Activated CD4-positive, alpha-beta T cell treated with anti-CD3 and anti-CD28 coated beads, Interleukin-2, amount 50 U/mL, for 24 hours (primary cell): ENCODE measurements around the gene CAPN6.

Experiments used
- DNase-seq, 2 donors: peaks; one replicate each; pipeline ENCODE4 v3.0.0-alpha.2; 2020; ENCODE audit warnings: low read depth in 1 of 2, low spot score in 1 of 2

The CAPN6 gene, protein sequence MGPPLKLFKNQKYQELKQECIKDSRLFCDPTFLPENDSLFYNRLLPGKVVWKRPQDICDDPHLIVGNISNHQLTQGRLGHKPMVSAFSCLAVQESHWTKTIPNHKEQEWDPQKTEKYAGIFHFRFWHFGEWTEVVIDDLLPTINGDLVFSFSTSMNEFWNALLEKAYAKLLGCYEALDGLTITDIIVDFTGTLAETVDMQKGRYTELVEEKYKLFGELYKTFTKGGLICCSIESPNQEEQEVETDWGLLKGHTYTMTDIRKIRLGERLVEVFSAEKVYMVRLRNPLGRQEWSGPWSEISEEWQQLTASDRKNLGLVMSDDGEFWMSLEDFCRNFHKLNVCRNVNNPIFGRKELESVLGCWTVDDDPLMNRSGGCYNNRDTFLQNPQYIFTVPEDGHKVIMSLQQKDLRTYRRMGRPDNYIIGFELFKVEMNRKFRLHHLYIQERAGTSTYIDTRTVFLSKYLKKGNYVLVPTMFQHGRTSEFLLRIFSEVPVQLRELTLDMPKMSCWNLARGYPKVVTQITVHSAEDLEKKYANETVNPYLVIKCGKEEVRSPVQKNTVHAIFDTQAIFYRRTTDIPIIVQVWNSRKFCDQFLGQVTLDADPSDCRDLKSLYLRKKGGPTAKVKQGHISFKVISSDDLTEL

GRCh38 chrX:111270339-111270738 lies at the start of gene CAPN6:
TSS of gene CAPN6 (minus strand) at chrX:111270483. CDS start at chrX:111263936, 6,547 bp downstream.
- DNase-seq, result no peak

GRCh38 chrX:111319451-111319850 lies 49.2 kb upstream of the CAPN6 start:
- no peak for DNase-seq

GRCh38 chrX:111318901-111319300 lies 48.6 kb upstream of the CAPN6 start:
- DNase-seq, result no peak

DNA sequence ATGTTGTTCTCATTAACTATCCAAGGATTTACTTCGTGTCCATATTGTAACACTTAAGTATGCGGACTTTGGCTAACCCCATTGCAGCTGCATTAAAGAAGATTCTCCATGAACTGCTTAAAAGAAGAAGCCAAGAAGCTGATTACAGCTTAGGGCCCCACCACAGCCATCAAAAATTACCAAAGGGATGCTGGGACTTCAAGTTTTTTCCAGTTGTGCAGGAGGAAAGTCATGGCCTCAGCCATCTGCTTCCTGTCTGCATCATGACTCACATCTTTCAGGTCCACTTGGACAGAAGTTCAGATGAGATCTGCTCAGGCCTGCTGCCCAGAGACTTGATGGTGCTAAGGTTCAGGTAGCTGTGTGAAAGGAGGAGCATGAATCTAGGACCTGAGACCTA lies 38.8 kb upstream of the CAPN6 start:
- no peak for DNase-seq

DNA sequence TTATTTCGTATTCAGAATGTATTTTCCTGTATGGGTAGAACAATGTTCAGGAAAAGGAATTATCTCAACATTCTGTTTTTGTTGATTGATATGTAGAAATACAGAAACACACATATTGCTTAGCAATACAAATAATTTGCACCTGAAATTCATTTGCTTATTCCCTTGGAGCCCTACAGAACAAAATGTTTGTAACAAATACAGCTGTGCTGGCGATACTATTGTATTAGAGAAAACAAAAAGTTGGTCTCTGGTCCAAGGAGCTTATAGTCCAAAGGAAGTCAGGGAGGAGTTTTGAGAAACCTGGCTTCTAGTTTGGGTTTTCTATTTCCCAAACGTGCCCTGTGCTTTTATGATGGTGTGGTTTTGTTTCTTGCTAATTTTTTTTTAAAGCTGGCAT lies 37.8 kb upstream of the CAPN6 start:
- no peak for DNase-seq

GRCh38 chrX:111302284-111302683 lies 32.0 kb upstream of the CAPN6 start:
- no peak for DNase-seq

DNA sequence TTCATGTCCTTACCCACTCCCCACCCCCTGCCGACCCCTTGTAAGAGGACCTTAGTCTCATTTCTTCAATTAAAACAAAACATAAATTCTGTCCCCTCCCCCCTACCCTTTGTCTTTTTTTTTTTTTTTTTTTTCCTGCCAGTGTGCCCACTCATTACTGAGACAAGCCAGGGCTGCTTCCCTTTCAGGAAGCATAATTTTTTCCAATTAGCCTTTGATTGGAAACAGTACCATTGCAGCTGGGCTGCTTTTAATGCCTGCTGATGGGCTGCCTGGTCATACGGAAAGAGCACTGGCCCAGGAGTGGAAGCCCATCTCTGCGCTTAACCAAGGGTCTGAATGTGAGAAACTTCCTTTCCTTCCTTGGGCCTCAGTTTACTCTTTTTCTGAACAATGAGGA lies 18.6 kb upstream of the CAPN6 start:
- DNase-seq, result no peak

DNA sequence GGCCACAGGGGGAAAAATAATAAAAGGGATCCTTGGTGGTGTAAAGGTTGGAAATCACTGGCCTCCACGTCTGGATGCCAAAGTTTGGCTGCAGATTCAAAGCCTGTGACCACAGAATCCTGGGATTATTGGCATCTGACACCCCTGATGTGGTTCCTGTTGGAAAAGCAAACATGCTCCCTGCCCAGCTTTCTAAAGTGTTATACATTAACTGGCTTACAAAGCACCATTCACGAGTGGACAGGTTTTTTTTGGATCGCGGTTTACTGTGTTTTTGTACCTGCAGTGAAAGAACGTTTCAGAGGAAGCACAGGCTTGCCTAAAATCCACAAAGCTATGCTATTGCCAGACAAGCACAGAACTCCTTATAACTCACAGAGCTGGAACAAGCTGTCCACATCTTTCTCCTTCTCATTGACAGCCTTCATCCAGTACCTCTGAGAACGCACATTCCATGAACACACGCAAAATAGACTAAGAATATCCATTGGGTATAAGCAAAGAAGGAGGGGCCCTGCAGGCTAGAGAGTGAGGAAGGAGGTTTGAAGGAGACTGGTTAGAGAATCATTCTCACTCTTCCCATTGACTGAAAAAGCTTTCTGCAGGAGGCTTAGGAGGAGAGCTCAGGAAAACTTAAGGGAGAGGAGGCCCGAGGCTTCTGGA lies 14.5 kb upstream of the CAPN6 start:
- DNase-seq, result no peak

DNA sequence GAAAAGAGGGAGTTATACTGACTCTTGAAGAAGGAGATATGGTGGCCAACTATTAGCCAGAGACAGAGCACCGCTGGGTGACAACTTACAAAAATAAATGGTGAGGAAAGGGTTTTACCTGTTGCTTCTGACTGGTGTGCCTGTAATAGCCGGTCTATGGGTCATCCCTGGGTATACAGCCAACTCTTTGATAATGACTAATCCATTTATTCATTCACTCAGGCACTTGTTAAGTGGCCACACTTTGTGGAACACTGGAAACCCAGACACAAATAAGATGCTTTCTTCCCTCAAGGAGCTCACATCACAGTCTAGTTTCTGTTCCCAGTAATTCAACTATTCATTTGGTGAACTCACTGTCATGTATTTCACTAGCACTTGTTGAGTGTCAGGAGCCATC lies 13.2 kb upstream of the CAPN6 start:
- DNase-seq, result no peak

DNA sequence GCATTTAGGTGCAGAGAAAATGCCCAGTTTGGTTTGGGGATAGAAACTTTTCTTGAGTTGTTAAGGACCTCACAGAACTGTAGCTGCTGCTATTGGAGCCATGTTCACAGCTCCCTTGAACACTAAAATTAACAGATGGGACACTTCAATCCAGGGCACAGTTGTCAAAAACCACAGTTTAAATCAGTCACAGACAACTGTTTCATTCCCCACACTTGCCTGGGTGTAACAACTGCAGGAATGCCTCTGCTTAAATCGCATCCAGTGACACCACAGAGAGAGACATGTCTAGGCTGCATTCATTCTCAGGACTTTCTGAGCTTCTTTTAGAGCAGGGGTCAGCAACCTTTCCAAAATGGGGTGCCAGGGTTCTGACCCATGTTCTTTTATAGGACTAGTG lies 12.7 kb upstream of the CAPN6 start:
- DNase-seq, result no peak

- DNase-seq, result no peak
Observed at GRCh38 chrX:111282139-111282538, 11.9 kb upstream of the CAPN6 start.

GRCh38 chrX:111268506-111268905 lies 1.8 kb downstream of the CAPN6 start:
- DNase-seq, result no peak

DNA sequence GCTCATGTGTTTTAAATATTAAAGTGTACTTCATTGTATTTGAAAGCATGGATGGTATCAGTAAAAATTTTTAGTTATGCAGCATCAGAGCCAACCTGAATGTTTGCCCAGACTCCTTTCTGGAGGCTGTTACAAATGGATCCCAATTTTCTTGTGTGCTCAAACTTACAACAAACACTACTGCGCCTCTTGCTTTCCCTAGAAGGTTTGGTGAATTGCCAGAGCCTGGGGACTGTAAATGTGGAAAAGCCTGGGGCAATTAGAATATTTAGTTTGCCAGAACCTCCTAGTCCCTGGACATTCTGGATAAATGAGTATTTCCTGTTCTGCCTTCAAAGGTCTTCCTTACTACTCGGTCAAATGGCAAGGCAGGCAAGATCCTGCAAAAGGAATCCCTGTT lies 4.8 kb downstream of the CAPN6 start:
- no peak for DNase-seq

DNA sequence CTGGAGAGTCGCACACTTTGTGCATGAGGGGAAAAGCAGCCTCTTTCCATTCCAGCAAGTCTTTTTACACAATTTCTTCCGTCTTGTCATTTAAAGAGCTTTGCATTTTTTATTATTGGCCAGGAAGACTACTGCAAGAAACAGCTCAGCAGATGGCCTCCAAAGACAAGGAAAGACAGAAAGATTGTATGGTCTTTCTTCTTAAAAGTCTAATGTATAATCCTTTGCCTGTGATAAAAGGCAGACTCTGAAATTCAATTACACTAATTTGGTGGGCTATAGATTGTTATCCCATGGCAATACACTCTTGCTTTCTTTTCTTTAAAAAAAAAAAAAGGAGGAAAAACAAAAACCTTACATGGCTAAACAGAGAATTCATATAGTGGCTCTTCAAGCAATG lies 5.9 kb downstream of the CAPN6 start:
- no peak for DNase-seq

DNA sequence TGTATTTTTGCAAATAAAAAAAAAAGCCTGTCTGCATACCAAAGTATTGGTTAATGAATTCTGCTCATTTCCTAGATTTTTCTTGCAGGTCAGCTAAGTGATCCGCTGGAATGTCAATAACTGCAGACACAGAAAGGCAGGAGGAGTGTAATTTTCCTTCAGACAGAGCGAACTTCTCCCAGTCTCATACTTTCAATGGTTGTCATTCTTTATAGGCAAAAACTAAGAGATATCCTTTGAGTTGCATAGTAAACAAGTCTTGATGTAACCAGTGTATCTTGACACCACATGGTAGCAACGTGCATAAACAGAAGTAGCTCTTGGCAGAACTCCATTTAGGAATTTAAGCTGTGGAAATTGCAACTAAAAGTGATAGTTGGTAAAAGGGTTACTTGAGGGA lies 8.2 kb downstream of the CAPN6 start:
- no peak for DNase-seq

GRCh38 chrX:111260451-111260850 lies 9.8 kb downstream of the CAPN6 start:
- DNase-seq, result no peak

- no peak for DNase-seq
Observed at GRCh38 chrX:111259559-111259958, 10.7 kb downstream of the CAPN6 start.

GRCh38 chrX:111257733-111258132 lies 12.6 kb downstream of the CAPN6 start:
- DNase-seq, result no peak

GRCh38 chrX:111254896-111255693 lies 15.2 kb downstream of the CAPN6 start:
- no peak for DNase-seq

DNA sequence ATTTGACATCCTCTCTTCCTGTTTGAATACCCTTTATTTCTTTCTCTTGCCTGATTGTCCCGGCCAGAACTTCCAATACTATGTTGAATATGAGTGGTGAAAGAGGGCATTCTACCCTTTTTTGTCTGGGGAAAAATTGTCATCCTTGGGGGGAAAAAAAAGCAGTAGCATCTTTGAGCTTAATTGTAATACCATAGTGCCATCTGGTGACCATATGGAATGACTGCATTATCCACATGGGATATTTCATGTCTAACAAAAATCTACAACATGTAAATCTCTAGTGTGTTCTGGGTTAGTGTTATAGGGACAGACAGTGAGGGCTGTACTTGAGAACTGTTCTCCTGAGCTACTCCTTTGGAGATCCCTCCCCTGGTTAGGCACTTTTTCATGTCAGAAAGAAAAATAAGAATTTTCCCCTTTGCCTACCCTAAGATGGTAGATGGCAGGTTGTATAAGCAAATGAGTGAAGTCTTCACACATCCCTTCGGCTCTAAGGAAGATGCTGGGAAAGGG lies 26.0 kb downstream of the CAPN6 start:
- no peak for DNase-seq

GRCh38 chrX:111216293-111216801 lies 53.9 kb downstream of the CAPN6 start:
- DNase-seq, result no peak
